ENCODE results near the gene DNAJC13. TPM values are rescaled to one million over a fixed set of nuclear protein-coding genes. Genes with fewer than 3 reads are reported as not detected.

The DNAJC13 gene
- total and polyA plus RNA-seq, 8 donors = 3.8 to 23.2 (median 11.6) TPM

DNA sequence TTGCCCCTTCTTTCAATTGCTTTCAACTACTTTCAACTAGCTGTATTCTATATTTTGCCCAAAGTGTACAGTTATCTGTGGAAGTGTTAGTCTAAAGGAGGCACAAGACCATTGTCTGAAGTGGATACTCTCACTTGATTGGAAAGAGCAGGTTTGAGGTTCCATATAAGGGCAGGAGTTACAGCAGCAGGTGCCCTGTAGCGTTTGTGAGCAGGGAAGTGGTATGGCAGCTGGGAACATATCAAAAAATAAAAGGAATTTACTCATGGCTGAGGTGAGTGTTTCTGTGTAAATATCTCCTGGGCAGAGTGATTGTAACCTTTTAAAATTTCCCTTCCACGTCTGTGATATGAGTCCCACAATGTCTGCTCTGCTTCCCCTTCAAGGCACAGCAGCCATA, 38.5 kb upstream of the DNAJC13 start:
- FAIRE-seq (no peak), DNase-seq (no peak), ATAC-seq (no peak)
- Histone ChIP-seq H3K27me3 (no peaks in the 10 kb centered on the region), H3K4me1 (no peaks in the 10 kb centered on the region), H3K36me3 (no peaks in the 10 kb centered on the region), H3K4me3 (no peak overlapping the region), H3K9me3 (no peaks in the 10 kb centered on the region), H3K27ac (no peak overlapping the region)
- intact Hi-C loops (cut with DNase I) = no loop called here
- WGBS, 2 donors = 55 to 64% methylated on average over 2 of the region's 2 CpGs
- no peak for TF ChIP-seq CTCF (IDR thresholded peaks at IDR 0.05)

DNA sequence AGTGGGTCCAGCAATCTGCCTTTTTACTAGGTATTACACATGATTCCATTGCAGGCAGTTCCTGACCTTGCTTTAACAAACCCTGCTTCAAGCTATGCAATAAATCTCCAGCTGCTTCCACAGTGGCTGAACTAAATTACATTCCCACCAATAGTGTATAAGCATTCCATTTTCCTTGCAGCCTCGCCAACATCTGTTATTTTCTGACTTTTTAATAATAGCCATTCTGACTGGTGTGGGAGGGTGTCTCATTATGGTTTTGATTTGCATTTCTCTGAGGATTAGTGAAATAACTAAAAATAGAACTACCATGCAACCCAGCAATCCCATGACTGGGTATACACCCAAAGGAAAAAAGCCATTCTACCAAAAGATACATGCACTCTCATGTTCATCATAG, 36.4 kb upstream of the DNAJC13 start:
- no peak for TF ChIP-seq CTCF (IDR thresholded peaks at IDR 0.05)
- H3K4me1 ChIP-seq = no peaks in the 10 kb centered on the region
- H3K9me3 ChIP-seq = no peaks in the 10 kb centered on the region
- H3K27ac ChIP-seq = no peak overlapping the region
- H3K4me3 ChIP-seq = no peak overlapping the region
- DNase-seq = no peak
- intact Hi-C loops (cut with DNase I) = no loop called here
- no peaks in the 10 kb centered on the region for H3K27me3 ChIP-seq
- FAIRE-seq = no peak
- H3K36me3 ChIP-seq = no peaks in the 10 kb centered on the region
- ATAC-seq = no peak
- WGBS, 2 donors = 86 to 95% methylated on average over 1 of the region's 1 CpG

DNA sequence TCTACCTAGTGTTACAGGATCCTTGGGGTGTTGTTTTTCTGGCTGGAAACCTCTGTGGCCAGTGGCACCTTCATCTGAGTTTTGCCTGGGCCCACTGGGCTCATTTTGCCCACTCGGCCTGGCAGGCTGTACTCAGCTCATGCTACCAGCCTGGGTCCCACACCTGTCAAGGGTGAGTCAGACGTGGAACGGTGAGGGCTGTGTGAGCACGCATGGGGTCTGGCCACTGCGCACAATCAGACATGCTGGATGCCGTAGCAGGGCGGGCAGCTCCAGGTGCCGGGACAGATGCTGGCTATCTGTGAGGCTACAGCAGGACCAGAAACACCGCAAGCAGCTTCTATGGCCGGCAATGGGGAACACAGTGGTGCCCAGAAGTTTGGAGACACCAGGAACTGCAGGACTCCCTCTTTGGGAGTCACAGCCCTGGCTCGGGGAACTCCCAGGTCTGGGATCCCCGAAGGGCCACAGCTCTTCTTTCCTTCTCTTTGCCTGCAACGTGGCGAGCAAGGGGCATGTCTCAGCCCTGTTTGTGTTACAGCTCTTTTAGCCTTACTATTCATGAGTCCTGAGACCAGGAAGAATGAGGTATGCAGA, 35.9 kb upstream of the DNAJC13 start:
- intact Hi-C loops (cut with DNase I) = no loop called here
- ATAC-seq (no peak), DNase-seq (no peak), FAIRE-seq (no peak)
- WGBS, 2 donors = 70 to 87% methylated on average over 14 of the region's 14 CpGs
- H3K4me1 ChIP-seq = no peaks in the 10 kb centered on the region
- H3K27ac ChIP-seq = no peak overlapping the region
- H3K4me3 ChIP-seq = no peak overlapping the region
- H3K36me3 ChIP-seq = no peaks in the 10 kb centered on the region
- no peaks in the 10 kb centered on the region for H3K9me3 ChIP-seq
- H3K27me3 ChIP-seq = no peaks in the 10 kb centered on the region
- no peak for TF ChIP-seq CTCF (IDR thresholded peaks at IDR 0.05)

GRCh38 chr3:132382267-132382666, 35.0 kb upstream of the DNAJC13 start:
- 49 to 64% methylated on average over 4 of the region's 4 CpGs for WGBS, 2 donors
- TF ChIP-seq CTCF (IDR thresholded peaks at IDR 0.05) = no peak
- ATAC-seq (no peak), DNase-seq (no peak), FAIRE-seq (no peak)
- Histone ChIP-seq H3K36me3 (no peaks in the 10 kb centered on the region), H3K9me3 (no peaks in the 10 kb centered on the region), H3K4me1 (no peaks in the 10 kb centered on the region), H3K4me3 (no peak overlapping the region), H3K27me3 (no peaks in the 10 kb centered on the region), H3K27ac (no peak overlapping the region)
- intact Hi-C loops (cut with DNase I) = no loop called here

GRCh38 chr3:132382688-132383194, 34.6 kb upstream of the DNAJC13 start:
- FAIRE-seq (no peak), ATAC-seq (no peak), DNase-seq (no peak)
- H3K4me3 ChIP-seq = no peak overlapping the region
- H3K36me3 ChIP-seq = no peaks in the 10 kb centered on the region
- intact Hi-C loops (cut with DNase I) = no loop called here
- no peaks in the 10 kb centered on the region for H3K4me1 ChIP-seq
- H3K27me3 ChIP-seq = no peaks in the 10 kb centered on the region
- no peak overlapping the region for H3K27ac ChIP-seq
- no peak for TF ChIP-seq CTCF (IDR thresholded peaks at IDR 0.05)
- H3K9me3 ChIP-seq = no peaks in the 10 kb centered on the region

Data from pancreas (tissue), 10 donors.